ENCODE results near the gene GGTLC1.

DNA sequence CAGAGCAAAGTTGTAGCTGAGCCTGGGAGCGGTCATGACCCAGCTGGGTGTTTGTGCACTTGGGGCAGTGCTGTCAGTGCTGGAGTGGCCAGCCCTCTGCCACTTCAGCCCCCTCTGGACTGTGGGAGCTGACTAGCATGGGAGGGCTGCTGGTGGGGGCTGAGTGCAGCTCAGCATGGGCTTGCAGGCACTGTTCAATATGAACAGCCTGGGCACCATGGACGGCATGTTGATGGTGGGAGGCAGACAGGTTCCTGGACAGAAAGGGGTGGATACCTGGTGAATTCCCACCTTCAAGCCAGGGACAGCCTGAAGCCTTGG lies 50.5 kb downstream of the GGTLC1 start:
- TF ChIP-seq, protein P1, sequence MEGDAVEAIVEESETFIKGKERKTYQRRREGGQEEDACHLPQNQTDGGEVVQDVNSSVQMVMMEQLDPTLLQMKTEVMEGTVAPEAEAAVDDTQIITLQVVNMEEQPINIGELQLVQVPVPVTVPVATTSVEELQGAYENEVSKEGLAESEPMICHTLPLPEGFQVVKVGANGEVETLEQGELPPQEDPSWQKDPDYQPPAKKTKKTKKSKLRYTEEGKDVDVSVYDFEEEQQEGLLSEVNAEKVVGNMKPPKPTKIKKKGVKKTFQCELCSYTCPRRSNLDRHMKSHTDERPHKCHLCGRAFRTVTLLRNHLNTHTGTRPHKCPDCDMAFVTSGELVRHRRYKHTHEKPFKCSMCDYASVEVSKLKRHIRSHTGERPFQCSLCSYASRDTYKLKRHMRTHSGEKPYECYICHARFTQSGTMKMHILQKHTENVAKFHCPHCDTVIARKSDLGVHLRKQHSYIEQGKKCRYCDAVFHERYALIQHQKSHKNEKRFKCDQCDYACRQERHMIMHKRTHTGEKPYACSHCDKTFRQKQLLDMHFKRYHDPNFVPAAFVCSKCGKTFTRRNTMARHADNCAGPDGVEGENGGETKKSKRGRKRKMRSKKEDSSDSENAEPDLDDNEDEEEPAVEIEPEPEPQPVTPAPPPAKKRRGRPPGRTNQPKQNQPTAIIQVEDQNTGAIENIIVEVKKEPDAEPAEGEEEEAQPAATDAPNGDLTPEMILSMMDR (IDR thresholded peaks at IDR 0.05; ENCODE audit: low read length): no peak
- TF ChIP-seq EZH2 (IDR thresholded peaks at IDR 0.05; ENCODE audit: borderline replicate concordance, low read length): no peak

Measured in OCI-LY1 (cell line).